ENCODE data around the gene C1orf146.
"Not testable (repeated sequence)": the region's sequence is repeated elsewhere in the genome, so short reads cannot be mapped to it uniquely, and the experiment has no call there.

C1orf146 gene

GRCh38 chr1:92217721-92218120 lies at the start of gene C1orf146:
C1orf146 (plus strand) TSS chr1:92217915; CDS start chr1:92231421, 13,506 bp downstream.
- in situ Hi-C loops (cut with MboI; ENCODE audit: low sequenced_read_pairs) = no loop called here

- in situ Hi-C loops (cut with MboI; ENCODE audit: low sequenced_read_pairs) = no loop called here
Measured at GRCh38 chr1:92168657-92169056, 49.1 kb upstream of the C1orf146 start.

GRCh38 chr1:92169214-92170005 lies 48.3 kb upstream of the C1orf146 start:
- in situ Hi-C loops (cut with MboI; ENCODE audit: low sequenced_read_pairs) = no loop called here

- in situ Hi-C loops (cut with MboI; ENCODE audit: low sequenced_read_pairs) = no loop called here
Measured at GRCh38 chr1:92184632-92185031, 33.1 kb upstream of the C1orf146 start.

- in situ Hi-C loops (cut with MboI; ENCODE audit: low sequenced_read_pairs) = no loop called here
Measured at GRCh38 chr1:92186081-92186480, 31.6 kb upstream of the C1orf146 start.

- in situ Hi-C loops (cut with MboI; ENCODE audit: low sequenced_read_pairs) = no loop called here
Measured at GRCh38 chr1:92188436-92189255, 29.1 kb upstream of the C1orf146 start.

GRCh38 chr1:92191726-92192125 lies 26.0 kb upstream of the C1orf146 start:
- in situ Hi-C loops (cut with MboI; ENCODE audit: low sequenced_read_pairs) = no loop called here

GRCh38 chr1:92192246-92192645 lies 25.5 kb upstream of the C1orf146 start:
- in situ Hi-C loops (cut with MboI; ENCODE audit: low sequenced_read_pairs) = no loop called here

- in situ Hi-C loops (cut with MboI; ENCODE audit: low sequenced_read_pairs) = no loop called here
Measured at GRCh38 chr1:92194511-92194910, 23.2 kb upstream of the C1orf146 start.

- in situ Hi-C loops (cut with MboI; ENCODE audit: low sequenced_read_pairs) = no loop called here
Measured at GRCh38 chr1:92201973-92202372, 15.7 kb upstream of the C1orf146 start.

- in situ Hi-C loops (cut with MboI; ENCODE audit: low sequenced_read_pairs) = no loop called here
Measured at GRCh38 chr1:92203105-92203504, 14.6 kb upstream of the C1orf146 start.

GRCh38 chr1:92210701-92211100 lies 7.0 kb upstream of the C1orf146 start:
- in situ Hi-C loops (cut with MboI; ENCODE audit: low sequenced_read_pairs) = no loop called here

GRCh38 chr1:92211166-92211565 lies 6.5 kb upstream of the C1orf146 start:
- in situ Hi-C loops (cut with MboI; ENCODE audit: low sequenced_read_pairs) = no loop called here

- in situ Hi-C loops (cut with MboI; ENCODE audit: low sequenced_read_pairs) = no loop called here
Measured at GRCh38 chr1:92218559-92218958, 844 bp downstream of the C1orf146 start.

- in situ Hi-C loops (cut with MboI; ENCODE audit: low sequenced_read_pairs) = no loop called here
Measured at GRCh38 chr1:92219028-92219427, 1.3 kb downstream of the C1orf146 start.

GRCh38 chr1:92228401-92228800 lies 10.7 kb downstream of the C1orf146 start:
- in situ Hi-C loops (cut with MboI; ENCODE audit: low sequenced_read_pairs) = no loop called here

GRCh38 chr1:92230736-92231135 lies 13.0 kb downstream of the C1orf146 start:
- in situ Hi-C loops (cut with MboI; ENCODE audit: low sequenced_read_pairs) = no loop called here

- in situ Hi-C loops (cut with MboI; ENCODE audit: low sequenced_read_pairs) = no loop called here
Measured at GRCh38 chr1:92240034-92240433, 22.3 kb downstream of the C1orf146 start.

GRCh38 chr1:92244376-92244775 lies 26.7 kb downstream of the C1orf146 start:
- in situ Hi-C loops (cut with MboI; ENCODE audit: low sequenced_read_pairs) = no loop called here

GRCh38 chr1:92254714-92255113 lies 37.0 kb downstream of the C1orf146 start:
- in situ Hi-C loops (cut with MboI; ENCODE audit: low sequenced_read_pairs) = not testable (repeated sequence)

GRCh38 chr1:92259350-92259749 lies 41.6 kb downstream of the C1orf146 start:
- in situ Hi-C loops (cut with MboI; ENCODE audit: low sequenced_read_pairs) = no loop called here

GRCh38 chr1:92262516-92262915 lies 44.8 kb downstream of the C1orf146 start:
- in situ Hi-C loops (cut with MboI; ENCODE audit: low sequenced_read_pairs) = no loop called here

All from hTERT RPE-1 (cell line).